ENCODE measurements around the gene ROBO2.

The ROBO2 gene

DNA sequence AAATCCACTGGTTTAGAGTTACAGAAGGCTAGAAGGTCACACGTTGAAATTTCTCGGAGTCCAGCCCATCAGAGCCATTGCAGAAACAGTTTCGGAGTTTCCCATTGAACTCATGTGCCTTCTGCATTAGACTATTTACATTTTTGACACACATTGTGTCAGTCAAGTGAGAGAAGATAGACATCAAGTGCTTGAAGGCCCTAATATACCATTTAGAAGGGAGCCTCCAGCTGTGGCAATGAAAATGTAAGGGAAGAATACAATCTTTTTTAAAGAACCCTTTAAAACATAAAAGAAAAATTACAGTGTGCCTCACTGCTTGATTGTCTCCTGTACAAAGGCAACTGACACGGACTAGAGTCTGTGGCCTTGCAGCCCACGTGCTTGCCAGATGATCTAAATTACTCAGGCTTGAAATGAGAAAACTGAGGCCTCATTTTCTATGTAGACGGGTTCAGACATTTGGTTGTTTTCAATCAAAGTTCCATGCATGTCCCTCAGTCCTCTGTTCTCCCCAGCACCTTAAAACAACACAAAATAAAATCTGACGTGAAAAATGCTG is 650.5 kb downstream of the ROBO2 start:
- no peaks in the 10 kb centered on the region for H3K9me3 ChIP-seq (ENCODE audit: control insufficient read depth, low read length)
- WGBS, 2 experiments, result 87 to 94% methylated on average over 6 to 7 of the region's 7 CpGs
- no peaks in the 10 kb centered on the region for H3K4me1 ChIP-seq (ENCODE audit: control insufficient read depth, insufficient read depth, low read length)
- H3K36me3 ChIP-seq (ENCODE audit: control insufficient read depth, insufficient read depth, low read length), result no peaks in the 10 kb centered on the region
- H3K27ac ChIP-seq (ENCODE audit: insufficient read depth, low read depth, low read length, poor library complexity, severe bottlenecking), result no peak overlapping the region
- H3K4me3 ChIP-seq (ENCODE audit: insufficient read depth, low read depth, low read length), result no peak overlapping the region
- no peaks in the 10 kb centered on the region for H3K27me3 ChIP-seq (ENCODE audit: control insufficient read depth, insufficient read depth, low read length, poor library complexity, severe bottlenecking)

DNA sequence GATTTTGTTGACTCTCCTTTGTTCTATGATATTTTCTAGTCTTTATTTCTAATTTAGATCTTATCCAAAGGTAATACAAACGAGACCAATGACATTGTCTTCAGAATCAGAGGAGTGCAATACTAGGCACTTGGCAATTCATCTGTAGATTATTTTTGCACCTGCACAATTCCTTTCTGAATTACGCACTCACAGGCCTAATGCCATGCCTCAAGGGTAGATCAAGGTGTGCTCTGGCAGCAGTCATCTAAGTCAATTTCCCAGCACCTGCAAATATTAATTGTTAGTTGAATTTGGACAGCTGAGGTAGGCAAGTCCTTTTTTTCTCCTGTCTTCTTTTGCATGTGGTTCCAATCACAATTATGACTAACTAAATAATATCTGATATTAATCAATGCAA is 653.2 kb downstream of the ROBO2 start:
- Histone ChIP-seq H3K4me1 (ENCODE audit: control insufficient read depth, insufficient read depth, low read length) (no peaks in the 10 kb centered on the region), H3K27me3 (ENCODE audit: control insufficient read depth, insufficient read depth, low read length, poor library complexity, severe bottlenecking) (no peaks in the 10 kb centered on the region), H3K4me3 (ENCODE audit: insufficient read depth, low read depth, low read length) (no peak overlapping the region), H3K9me3 (ENCODE audit: control insufficient read depth, low read length) (no peaks in the 10 kb centered on the region), H3K36me3 (ENCODE audit: control insufficient read depth, insufficient read depth, low read length) (no peaks in the 10 kb centered on the region), H3K27ac (ENCODE audit: insufficient read depth, low read depth, low read length, poor library complexity, severe bottlenecking) (no peak overlapping the region)
- 88% methylated on average over 2 of the region's 2 CpGs for WGBS, 2 experiments

GRCh38 chr3:77699125-77699691 is 659.3 kb downstream of the ROBO2 start:
- no peaks in the 10 kb centered on the region for H3K9me3 ChIP-seq (ENCODE audit: control insufficient read depth, low read length)
- 75 to 78% methylated on average over 2 to 3 of the region's 3 CpGs for WGBS, 2 experiments
- H3K27ac ChIP-seq (ENCODE audit: insufficient read depth, low read depth, low read length, poor library complexity, severe bottlenecking), result no peak overlapping the region
- H3K36me3 ChIP-seq (ENCODE audit: control insufficient read depth, insufficient read depth, low read length), result no peaks in the 10 kb centered on the region
- no peaks in the 10 kb centered on the region for H3K27me3 ChIP-seq (ENCODE audit: control insufficient read depth, insufficient read depth, low read length, poor library complexity, severe bottlenecking)
- no peak overlapping the region for H3K4me3 ChIP-seq (ENCODE audit: insufficient read depth, low read depth, low read length)
- no peaks in the 10 kb centered on the region for H3K4me1 ChIP-seq (ENCODE audit: control insufficient read depth, insufficient read depth, low read length)

Data from ectodermal cell (in vitro differentiated cells).